Inferior parietal cortex (tissue), 1 donor: ENCODE data around the gene PCDHB15.
"Not testable (repeated sequence)": the region's sequence is repeated elsewhere in the genome, so short reads cannot be mapped to it uniquely, and the experiment has no call there.

Experiments used
- DNase-seq: peaks from one replicate; pipeline ENCODE4 v3.0.0-alpha.2; 2016; ENCODE audit errors: extremely low spot score

The PCDHB15 gene

DNA sequence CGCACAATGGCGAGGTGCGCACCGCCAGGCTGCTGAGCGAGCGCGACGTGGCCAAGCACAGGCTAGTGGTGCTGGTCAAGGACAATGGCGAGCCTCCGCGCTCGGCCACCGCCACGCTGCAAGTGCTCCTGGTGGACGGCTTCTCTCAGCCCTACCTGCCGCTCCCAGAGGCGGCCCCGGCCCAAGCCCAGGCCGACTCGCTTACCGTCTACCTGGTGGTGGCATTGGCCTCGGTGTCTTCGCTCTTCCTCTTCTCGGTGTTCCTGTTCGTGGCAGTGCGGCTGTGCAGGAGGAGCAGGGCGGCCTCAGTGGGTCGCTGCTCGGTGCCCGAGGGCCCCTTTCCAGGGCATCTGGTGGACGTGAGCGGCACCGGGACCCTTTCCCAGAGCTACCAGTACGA is 2.2 kb downstream of the PCDHB15 start:
- DNase-seq, result not testable (repeated sequence)

DNA sequence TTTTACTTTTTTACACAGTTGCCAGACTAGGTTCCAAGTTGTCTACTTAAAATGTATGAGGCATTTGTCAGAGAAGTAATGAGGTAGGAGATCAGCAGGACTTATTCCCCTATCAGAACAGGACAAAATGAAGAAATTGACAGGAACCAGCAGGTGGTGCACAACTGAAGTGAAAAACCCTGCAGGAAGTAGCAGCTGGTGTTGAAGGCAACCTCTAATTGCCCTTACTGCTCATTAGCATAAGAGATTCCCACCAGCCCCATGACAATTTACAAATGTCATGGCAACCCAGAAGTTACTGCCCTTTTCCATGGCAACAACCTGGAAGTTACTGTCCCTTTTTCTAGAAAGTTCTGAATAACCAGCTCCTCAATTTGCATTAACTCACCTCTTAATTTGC is 5.4 kb downstream of the PCDHB15 start:
- no peak for DNase-seq

DNA sequence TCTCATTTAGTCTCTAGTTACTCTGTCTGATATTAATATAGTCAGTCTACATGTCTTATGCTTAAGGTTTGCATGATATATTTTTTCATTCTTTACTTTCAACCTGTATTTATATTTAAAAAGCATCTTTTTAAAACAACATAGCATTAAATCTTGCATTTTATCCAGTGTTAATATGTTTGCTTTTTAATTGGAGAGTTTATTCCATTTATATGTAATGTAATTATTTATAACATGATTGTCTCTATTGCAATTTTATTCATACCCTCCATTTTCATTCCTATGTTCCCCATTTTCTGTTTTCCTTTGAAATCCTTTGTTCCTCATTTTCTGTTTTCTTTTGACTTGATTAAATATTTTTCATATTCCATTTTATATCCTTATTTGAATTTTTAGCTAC is 13.3 kb downstream of the PCDHB15 start:
- no peak for DNase-seq

DNA sequence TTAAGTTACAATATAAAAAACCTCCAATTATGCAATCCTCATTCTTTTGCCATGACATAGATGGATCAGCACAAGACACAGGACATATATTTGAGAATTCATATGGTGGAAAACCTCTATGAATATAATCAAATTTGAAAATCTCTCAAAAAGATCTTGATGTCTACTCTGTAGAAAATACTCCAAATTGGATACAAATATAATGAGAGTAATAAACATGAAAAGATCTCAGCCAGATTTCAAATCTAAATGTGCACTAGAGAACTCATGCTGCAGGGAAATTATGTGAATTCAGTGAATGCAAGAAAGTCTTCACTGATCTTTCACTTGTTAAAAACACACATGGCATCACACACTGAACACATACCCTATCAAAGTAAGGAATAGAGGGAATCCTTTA is 13.8 kb downstream of the PCDHB15 start:
- no peak for DNase-seq

DNA sequence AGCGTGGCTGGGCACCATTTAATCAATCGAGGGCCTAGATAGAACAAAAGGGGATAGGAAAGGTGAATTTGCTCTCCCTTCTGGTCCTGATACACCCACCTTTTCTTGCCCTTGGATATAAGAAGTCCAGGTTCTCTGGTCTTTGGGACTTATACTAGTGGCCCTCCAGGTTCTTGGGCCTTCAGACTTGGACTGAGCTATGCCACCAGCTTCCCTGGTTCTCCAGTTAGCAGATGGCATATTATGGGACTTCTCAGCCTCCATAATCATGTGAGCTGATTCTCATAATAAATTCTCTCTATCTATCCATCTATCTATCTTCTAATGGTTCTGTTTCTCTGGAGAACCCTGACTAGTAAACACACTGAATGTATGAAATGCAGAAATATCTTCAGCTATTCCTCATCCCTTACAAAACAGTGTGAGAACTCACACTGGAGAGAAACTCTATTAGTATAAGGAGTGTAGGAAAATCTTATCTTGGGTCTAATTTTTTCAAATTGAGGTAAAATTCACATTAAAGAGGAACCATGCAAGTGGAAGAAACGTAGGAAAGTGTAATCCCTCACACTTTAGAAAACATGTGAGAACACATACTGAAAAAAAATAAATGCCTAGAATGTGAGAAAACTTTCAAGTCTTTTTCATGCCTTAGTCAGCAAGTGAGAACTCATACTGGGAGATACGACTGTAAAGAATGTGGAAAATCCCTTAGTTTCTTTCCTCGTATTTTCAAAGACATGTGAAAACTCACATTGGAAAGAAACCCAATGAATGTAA is 15.5 kb downstream of the PCDHB15 start:
- no peak for DNase-seq

DNA sequence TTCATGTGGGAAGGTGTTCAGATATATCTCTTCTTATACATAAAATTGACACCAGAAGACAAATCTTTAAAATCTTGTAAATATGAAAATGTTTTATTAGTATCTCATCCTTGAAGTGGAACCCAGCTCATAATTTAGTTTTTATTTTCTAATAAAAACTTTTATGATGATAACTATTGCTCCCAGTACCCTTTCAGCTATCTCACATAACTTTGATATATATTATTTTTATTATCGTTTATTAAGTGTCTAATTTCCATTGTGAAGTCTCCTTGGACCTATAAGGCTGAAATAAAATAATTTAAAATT is 16.0 kb downstream of the PCDHB15 start:
- DNase-seq, result no peak

DNA sequence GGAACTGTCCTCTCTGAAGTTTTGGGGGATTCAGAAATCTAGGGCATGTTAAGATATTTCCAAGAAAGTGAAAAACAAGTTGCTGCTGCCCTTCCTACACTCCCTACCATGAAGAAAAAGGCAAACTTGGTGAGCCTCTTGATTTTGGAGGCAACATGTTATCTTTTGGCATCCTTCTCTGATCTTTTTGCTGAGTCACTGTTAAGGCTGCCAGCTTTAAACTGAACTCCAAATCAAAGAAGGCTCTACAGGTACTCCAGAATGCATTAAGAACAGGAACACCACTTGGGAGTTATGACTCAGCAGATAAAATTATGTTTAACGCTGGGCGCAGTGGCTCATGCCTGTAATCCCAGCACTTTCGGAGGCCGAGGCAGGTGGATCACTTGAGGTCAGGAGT is 24.0 kb downstream of the PCDHB15 start:
- DNase-seq, result no peak

DNA sequence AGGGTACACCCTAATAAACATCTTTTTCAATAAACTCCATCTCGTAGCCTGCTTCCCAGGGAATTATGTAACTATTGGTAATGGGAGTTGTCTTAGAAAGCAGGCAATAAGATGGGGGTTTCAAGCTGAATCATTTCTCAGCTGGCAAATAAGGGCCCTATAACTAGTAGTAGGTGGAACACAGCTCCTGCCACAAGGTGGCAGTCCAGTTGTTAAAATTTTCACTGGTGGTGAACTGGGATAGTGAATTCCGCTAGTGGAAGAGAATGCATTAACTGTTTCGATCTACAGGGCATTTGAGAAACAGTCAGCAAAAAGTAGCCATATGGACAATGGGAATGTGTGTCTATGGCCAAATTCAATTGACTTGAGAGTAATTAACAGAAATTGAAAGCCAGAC is 27.7 kb downstream of the PCDHB15 start:
- DNase-seq, result no peak

DNA sequence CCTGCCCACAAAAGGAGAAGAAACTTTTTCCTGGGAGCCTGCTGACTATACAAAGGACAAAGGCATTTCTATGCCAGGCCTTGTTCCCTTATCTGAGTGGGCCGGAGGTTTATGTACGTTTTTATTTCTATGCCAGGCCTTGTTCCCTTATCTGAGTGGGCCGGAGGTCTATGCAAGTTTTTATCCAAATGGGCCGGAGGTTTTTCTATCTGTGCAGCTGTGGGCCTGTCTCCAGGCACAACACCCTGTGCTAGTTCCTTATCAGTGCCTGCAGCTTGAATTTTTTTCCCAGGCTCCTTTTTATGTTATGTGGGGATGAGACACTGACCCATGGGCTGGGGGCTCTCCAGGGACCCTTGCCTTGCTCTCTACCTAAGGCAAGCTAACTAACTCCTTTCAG is 53.2 kb downstream of the PCDHB15 start:
- DNase-seq, result peak; percentile 1
